HG03139 (cell line): Measurements from ENCODE around the gene MED13L.
A peak's percentile ranks its signal among the peaks of the same experiment; 100 is the strongest.

Experiments used
- ATAC-seq: cut with Tn5 transposase; IDR thresholded peaks from one replicate; pipeline ENCODE4 v1.9.1; 2021; ENCODE audit not compliant: unreplicated experiment

The MED13L gene

GRCh38 chr12:116184763-116185162, 92.7 kb downstream of the MED13L start:
- no peak for ATAC-seq

DNA sequence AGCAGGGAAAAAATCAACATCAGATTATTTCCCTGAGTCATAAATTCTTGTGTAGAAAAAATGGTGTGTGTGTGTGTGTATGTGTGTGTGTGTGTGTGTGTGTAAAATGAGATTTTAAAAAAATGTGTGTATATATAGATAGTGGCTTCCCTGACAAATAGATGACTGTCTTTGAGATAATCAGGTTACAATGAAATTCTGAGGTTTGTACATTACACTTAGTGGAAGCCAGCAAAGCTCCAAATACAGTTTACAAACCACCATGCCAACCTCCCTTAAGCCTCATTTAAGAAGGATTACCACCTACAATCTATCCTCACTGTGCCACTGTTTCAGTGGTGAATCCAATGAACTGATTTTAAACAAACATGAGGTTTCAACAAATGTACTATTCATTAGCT, 93.8 kb downstream of the MED13L start:
- no peak for ATAC-seq

GRCh38 chr12:116182359-116183063, 95.0 kb downstream of the MED13L start:
- no peak for ATAC-seq

DNA sequence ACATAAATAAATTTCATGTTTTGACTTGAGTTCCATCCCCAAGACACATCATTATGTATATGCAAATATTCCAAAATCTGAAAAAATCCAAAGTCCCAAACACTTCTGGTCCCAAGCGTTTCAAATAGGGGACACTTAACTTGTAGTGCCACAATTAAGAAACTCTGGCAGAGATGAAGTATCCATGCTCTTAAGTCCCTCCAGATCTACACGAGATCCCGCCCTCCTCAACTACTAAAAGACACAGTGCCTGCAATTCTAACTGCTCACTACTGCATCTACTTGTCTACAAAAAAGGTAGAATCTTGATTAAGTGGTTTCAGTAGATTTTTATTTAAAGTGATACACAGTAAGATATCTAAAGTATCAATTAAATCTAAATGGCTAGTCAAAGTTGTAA, 97.0 kb downstream of the MED13L start:
- no peak for ATAC-seq

DNA sequence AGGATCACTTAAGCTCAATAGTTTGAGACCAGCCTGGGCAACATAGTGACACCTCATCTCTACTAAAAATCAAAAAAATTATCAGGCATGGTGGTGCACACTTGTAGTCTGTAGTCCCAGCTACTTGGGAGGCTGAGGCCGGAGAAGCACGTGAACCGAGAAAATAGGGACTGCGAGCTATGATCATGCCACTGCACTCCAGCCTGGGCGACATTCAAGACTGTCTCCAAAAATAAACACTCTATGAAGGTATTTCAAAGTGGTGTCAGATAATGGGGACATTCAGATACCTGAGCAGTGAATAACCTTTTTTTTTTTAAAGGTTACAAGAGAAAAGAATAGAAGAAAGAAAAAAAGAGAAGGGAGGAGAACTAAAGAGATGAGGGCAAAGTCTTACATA, 98.1 kb downstream of the MED13L start:
- ATAC-seq: no peak

- ATAC-seq: no peak
Observed at GRCh38 chr12:116177017-116177416, 100.5 kb downstream of the MED13L start.

GRCh38 chr12:116174904-116175303, 102.6 kb downstream of the MED13L start:
- no peak for ATAC-seq

DNA sequence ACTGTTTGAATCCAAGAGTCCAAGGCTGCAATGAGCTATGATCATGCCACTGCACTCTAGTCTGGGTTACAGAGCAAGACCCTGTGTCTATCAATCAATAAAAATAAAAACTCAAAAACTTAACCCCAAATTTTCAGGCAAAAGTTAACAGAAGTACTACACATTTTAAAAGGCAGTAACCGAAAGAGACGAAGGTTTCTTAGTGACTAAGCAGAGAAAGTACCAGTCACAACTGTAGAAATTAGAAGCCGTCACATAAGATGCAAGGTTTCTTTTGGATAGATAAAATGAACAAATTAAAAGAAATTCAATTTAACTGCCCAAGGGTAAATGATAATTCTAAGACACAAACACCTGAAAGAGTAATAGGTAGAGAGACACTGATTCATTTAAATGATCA, 103.5 kb downstream of the MED13L start:
- no peak for ATAC-seq

GRCh38 chr12:116172224-116172849, 105.2 kb downstream of the MED13L start:
- peak; percentile 84 for ATAC-seq

GRCh38 chr12:116171549-116171948, 105.9 kb downstream of the MED13L start:
- ATAC-seq: no peak

- ATAC-seq: no peak
Observed at GRCh38 chr12:116169071-116169470, 108.4 kb downstream of the MED13L start.

GRCh38 chr12:116166306-116166705, 111.2 kb downstream of the MED13L start:
- no peak for ATAC-seq

DNA sequence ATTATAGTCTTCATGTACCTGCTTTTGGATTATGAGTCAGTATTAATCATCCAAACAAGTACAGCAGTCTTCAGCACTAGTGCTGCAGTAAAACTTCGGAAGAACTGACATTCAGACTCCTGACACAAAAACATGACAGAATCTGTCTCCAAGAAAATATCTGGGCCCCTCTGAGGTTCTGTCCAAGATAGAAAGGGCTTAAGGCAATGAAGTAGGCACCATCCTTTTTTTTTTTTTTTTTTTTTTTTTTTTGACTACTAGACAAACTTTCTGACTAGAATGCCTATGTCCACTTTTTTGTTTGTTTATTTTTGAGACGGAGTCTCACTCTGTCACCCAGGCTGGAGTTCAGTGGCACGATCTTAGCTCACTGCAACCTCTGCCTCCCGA, 112.5 kb downstream of the MED13L start:
- ATAC-seq: no peak

- no peak for ATAC-seq
Observed at GRCh38 chr12:116164250-116165035, 113.0 kb downstream of the MED13L start.

DNA sequence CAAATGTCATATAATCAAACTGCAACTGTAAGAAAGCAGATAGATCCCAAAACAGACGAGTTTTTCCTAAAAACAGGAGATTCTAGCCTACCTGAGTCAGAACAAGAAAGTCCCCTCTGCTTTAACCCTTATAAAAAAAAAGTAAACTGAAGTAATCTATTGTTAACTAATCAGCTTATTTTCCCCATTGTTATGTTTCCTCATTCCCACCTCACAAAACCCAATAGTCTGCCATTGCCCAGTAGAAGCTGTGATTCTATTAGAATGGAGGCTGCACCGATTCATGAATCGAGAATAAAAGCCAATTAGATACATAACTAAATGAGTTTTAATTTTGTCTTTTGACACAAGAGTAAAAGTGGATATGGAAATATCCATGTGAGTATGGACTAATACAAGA, 115.4 kb downstream of the MED13L start:
- ATAC-seq: no peak

DNA sequence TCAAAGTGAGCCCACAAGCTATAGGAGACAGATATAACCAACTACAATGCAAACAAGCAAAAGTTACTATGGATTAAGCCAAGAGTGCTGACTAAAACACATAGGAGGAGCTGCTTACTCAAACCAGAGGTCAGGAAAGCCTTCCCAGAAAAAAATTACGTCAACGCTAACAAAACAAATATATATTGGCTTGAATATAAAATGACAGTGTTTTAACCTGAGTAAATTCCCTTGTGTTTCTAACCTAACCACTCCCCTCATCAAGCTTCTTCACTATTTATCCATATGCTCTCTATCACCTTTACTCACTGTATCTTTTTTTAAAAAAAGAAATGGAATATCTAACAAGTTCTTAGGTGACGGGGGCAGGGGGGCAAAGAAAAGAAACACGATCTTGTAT, 115.9 kb downstream of the MED13L start:
- ATAC-seq: no peak

- no peak for ATAC-seq
Observed at GRCh38 chr12:116160883-116161458, 116.5 kb downstream of the MED13L start.

DNA sequence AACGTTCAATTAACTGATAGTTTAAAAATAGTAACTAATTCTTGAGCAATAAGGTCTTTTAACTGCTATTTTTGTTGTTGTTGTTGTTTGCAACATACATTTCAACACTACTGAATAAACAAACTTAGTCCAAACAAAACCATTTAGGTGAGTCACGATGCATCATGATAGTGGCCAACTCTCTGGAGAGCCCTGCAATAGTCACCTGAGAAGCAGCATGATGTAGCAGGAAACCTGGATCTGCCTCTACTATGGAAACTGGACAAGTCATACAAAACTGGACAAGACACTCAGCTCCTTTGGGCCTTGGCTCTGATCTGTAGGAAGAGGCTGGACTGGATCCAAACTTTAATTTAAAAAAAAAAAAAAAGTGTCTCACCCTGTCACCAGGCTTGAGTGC, 117.3 kb downstream of the MED13L start:
- ATAC-seq: no peak

GRCh38 chr12:116159593-116160200, 117.8 kb downstream of the MED13L start:
- no peak for ATAC-seq

GRCh38 chr12:116159175-116159574, 118.3 kb downstream of the MED13L start:
- ATAC-seq: no peak

- ATAC-seq: no peak
Observed at GRCh38 chr12:116157845-116158267, 119.6 kb downstream of the MED13L start.
